OCI-LY1 (cell line): ENCODE data around the gene ST7.

Experiments used
- H2AFZ ChIP-seq: fragments of 200-600 bp; sonication (generic), shearing (Covaris generic); 2 replicates; pipeline ENCODE4 v1.6.0; 2014; ENCODE audit warnings: antibody characterized with exemption, mild to moderate bottlenecking, low read length
- H3F3A ChIP-seq: fragments of 200-600 bp; sonication (generic), shearing (Covaris generic); 2 replicates; pipeline ENCODE4 v1.6.0; 2014; ENCODE audit warnings: mild to moderate bottlenecking, antibody characterized with exemption, low read length, moderate library complexity; ENCODE audit not compliant: insufficient read depth
- H3K27ac ChIP-seq: fragments of 200-600 bp; sonication (generic); 2 replicates; pipeline ENCODE4 v1.5.1; 2014; ENCODE audit warnings: low read length, mixed run types, mild to moderate bottlenecking, low read depth; ENCODE audit not compliant: poor library complexity, severe bottlenecking
- H3K27me3 ChIP-seq: fragments of 200-600 bp; sonication (generic); 2 replicates; pipeline ENCODE4 v1.6.0; 2014; ENCODE audit warnings: antibody characterized with exemption, mild to moderate bottlenecking, low read length, moderate library complexity; ENCODE audit not compliant: insufficient read depth
- H3K36me3 ChIP-seq: fragments of 200-600 bp; sonication (generic); 2 replicates; pipeline ENCODE4 v1.6.1; 2014; ENCODE audit warnings: mild to moderate bottlenecking, antibody characterized with exemption, low read length, moderate library complexity, mixed read lengths; ENCODE audit not compliant: insufficient read depth
- H3K4me1 ChIP-seq: fragments of 200-600 bp; sonication (generic); 2 replicates; pipeline ENCODE4 v1.5.1; 2014; ENCODE audit warnings: mild to moderate bottlenecking, low read length, moderate library complexity; ENCODE audit not compliant: insufficient read depth, severe bottlenecking
- H3K4me2 ChIP-seq: fragments of 200-600 bp; sonication (generic), shearing (Covaris generic); 2 replicates; pipeline ENCODE4 v1.6.1; 2014; ENCODE audit warnings: low read length
- H3K4me3 ChIP-seq: fragments of 200-600 bp; sonication (generic); 2 replicates; pipeline ENCODE4 v1.5.1; 2014; ENCODE audit warnings: low read length, low read depth, mild to moderate bottlenecking, mixed read lengths; ENCODE audit not compliant: poor library complexity, severe bottlenecking
- H3K79me2 ChIP-seq: fragments of 200-600 bp; shearing (Covaris generic); 2 replicates; pipeline ENCODE4 v1.6.1; 2016; ENCODE audit warnings: mixed run types, low read length, mixed read lengths; ENCODE audit not compliant: insufficient read depth
- H3K9ac ChIP-seq: fragments of 200-600 bp; sonication (generic), shearing (Covaris generic); 2 replicates; pipeline ENCODE4 v1.6.1; 2014; ENCODE audit warnings: mild to moderate bottlenecking, low read length, mixed read lengths
- H3K9me2 ChIP-seq: fragments of 200-600 bp; sonication (generic), shearing (Covaris generic); 2 replicates; pipeline ENCODE4 v1.6.1; 2014; ENCODE audit warnings: low read depth, mild to moderate bottlenecking, low read length, mixed read lengths
- H3K9me3 ChIP-seq: fragments of 200-600 bp; shearing (Covaris generic); 2 replicates; pipeline ENCODE4 v1.6.1; 2014; ENCODE audit warnings: low read length, mixed read lengths
- H4K20me1 ChIP-seq: fragments of 200-600 bp; sonication (generic), shearing (Covaris generic); 2 replicates; pipeline ENCODE4 v1.6.0; 2016; ENCODE audit warnings: mild to moderate bottlenecking, low read length; ENCODE audit not compliant: insufficient read depth
- EZH2 ChIP-seq: fragments of 200-600 bp; sonication (generic), shearing (Covaris generic); IDR thresholded peaks from 2 replicates; pipeline ENCODE4 v1.8.0; 2017; ENCODE audit warnings: borderline replicate concordance, mixed run types, mild to moderate bottlenecking, antibody characterized with exemption, low read length, moderate library complexity, mixed read lengths
- TF ChIP-seq, protein P1 (sequence below): fragments of 200-600 bp; sonication (generic), shearing (Covaris generic); IDR thresholded peaks from 2 replicates; pipeline ENCODE4 v1.5.1; 2017; ENCODE audit warnings: mild to moderate bottlenecking, antibody characterized with exemption, low read length, moderate library complexity, mixed read lengths

The ST7 gene

DNA sequence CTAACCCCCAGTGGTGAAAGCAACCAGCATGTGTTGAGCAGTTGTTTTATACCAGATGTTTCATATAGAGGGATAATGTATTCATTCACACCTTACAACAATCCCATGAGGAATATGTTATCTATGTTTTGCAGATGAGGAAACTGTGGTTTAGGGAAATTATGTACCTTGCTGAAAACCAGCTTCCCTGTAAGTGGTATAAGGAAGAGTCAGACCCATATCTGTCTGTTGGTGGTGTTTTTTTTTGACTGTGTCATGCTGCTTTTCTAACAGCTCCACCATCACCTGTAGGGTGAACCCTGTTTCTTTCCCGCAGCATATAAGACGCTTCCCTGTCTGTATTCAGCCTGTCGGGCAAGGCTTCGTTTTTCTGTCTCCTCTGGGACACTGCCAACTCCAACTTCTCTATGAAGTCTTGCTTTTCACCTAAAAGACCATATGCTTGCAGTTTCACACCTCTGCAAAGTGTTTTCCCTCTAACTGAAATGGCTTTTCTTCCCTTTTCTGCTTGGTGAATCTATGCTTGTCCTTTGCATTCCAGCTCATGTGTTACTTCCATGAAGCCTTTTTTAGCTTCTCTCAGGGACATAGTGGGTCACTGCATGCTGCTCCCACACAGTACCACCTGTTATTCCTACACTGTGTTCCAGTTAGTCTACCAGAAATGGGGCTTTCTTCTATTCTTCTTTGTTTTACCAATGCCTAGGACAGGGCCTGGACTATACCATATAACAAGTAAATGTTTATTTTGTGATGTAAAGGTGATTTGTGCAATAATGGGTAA is 92.8 kb downstream of the ST7 start:
- Histone ChIP-seq H3K4me3 (no peak overlapping the region), H3K79me2 (no peaks in the 10 kb centered on the region), H3K27me3 (0 out of 2 replicates have a peak, but pooled peaks cover 6% of the 10 kb centered on the region), H3K9ac (no peak overlapping the region), H2AFZ (no peak overlapping the region), H3K4me2 (no peak overlapping the region), H4K20me1 (no peaks in the 10 kb centered on the region), H3F3A (no peaks in the 10 kb centered on the region), H3K9me2 (no peaks in the 10 kb centered on the region), H3K4me1 (no peaks in the 10 kb centered on the region), H3K9me3 (no peaks in the 10 kb centered on the region), H3K36me3 (no peaks in the 10 kb centered on the region), H3K27ac (no peak overlapping the region)
- no peak for TF ChIP-seq EZH2
- TF ChIP-seq, protein P1, sequence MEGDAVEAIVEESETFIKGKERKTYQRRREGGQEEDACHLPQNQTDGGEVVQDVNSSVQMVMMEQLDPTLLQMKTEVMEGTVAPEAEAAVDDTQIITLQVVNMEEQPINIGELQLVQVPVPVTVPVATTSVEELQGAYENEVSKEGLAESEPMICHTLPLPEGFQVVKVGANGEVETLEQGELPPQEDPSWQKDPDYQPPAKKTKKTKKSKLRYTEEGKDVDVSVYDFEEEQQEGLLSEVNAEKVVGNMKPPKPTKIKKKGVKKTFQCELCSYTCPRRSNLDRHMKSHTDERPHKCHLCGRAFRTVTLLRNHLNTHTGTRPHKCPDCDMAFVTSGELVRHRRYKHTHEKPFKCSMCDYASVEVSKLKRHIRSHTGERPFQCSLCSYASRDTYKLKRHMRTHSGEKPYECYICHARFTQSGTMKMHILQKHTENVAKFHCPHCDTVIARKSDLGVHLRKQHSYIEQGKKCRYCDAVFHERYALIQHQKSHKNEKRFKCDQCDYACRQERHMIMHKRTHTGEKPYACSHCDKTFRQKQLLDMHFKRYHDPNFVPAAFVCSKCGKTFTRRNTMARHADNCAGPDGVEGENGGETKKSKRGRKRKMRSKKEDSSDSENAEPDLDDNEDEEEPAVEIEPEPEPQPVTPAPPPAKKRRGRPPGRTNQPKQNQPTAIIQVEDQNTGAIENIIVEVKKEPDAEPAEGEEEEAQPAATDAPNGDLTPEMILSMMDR: no peak

DNA sequence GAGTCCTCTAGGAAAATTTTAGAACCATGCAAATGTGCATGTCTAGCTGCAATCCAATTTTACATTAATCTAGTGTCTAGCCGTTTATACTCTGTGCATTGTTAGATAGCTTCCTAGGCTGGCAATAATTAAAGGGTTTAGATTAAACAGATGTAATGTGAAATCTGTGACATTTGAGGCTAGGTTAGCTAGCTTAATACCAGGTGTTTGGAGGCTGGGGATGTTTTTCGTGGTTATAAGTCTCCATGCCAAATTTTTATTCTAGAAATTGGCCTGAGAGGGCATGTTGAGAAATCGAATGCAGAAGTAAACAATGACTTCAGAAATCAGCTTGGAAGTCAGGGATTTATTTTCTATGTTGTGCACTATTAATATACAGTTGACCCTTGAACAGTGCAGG is 94.2 kb downstream of the ST7 start:
- no peaks in the 10 kb centered on the region for H3F3A ChIP-seq
- H3K4me2 ChIP-seq: no peak overlapping the region
- TF ChIP-seq EZH2: no peak
- TF ChIP-seq, protein P1: no peak
- H3K27ac ChIP-seq: no peak overlapping the region
- H3K27me3 ChIP-seq: 0 out of 2 replicates have a peak, but pooled peaks cover 6% of the 10 kb centered on the region
- no peak overlapping the region for H2AFZ ChIP-seq
- no peaks in the 10 kb centered on the region for H3K4me1 ChIP-seq
- H3K79me2 ChIP-seq: no peaks in the 10 kb centered on the region
- H4K20me1 ChIP-seq: no peaks in the 10 kb centered on the region
- H3K9me3 ChIP-seq: no peaks in the 10 kb centered on the region
- no peak overlapping the region for H3K4me3 ChIP-seq
- no peaks in the 10 kb centered on the region for H3K36me3 ChIP-seq
- H3K9me2 ChIP-seq: no peaks in the 10 kb centered on the region
- no peak overlapping the region for H3K9ac ChIP-seq

DNA sequence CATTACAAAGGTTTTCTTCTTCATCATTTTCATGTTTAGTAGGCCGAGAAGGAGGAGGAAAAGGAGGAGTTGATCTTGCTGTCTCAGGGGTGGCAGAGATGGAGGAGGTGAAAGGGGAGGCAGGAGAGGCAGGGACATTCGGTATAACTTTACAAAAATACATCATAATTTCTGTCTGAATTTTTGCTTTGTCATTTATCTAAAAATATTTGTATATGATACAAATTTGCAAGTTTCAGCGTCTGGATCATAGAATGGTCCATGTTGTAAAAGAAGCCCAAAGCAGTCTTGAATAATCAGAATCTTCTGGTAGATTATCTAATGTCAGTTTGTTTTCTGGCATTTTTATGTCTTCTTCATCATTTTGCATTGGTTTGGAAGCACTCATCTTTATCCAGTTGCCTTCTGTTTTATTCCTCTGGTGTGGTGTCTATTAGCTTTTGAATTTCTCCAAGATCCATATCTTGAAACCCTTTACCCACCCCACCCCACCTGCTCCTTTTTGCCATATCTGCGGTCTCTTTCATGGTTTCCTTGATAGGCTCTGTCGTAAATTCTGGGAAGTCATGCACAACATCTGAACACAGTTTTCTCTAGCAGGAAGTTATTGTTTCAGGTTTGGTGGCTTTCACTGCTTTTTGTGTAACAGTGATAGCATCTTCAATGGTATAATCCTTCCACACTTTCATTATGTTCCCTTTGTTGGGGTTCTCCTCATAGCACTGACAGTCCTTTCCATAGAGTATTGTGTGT is 95.0 kb downstream of the ST7 start:
- Histone ChIP-seq H3K36me3 (no peaks in the 10 kb centered on the region), H3K9me2 (no peaks in the 10 kb centered on the region), H3K4me2 (no peak overlapping the region), H3K79me2 (no peaks in the 10 kb centered on the region), H3K9me3 (no peaks in the 10 kb centered on the region), H3K4me1 (no peaks in the 10 kb centered on the region), H2AFZ (no peak overlapping the region), H3K27ac (no peak overlapping the region), H4K20me1 (no peaks in the 10 kb centered on the region), H3K9ac (no peak overlapping the region), H3K4me3 (no peak overlapping the region), H3F3A (no peaks in the 10 kb centered on the region), H3K27me3 (0 out of 2 replicates have a peak, but pooled peaks cover 6% of the 10 kb centered on the region)
- TF ChIP-seq, protein P1: no peak
- no peak for TF ChIP-seq EZH2
